GM04504 (cell line): Measurements from ENCODE around the gene SFXN5.

ENCODE experiments used
- DNase-seq: peaks from one replicate; pipeline ENCODE4 v3.0.0-alpha.2; 2012; ENCODE audit warnings: low read depth

Gene SFXN5

DNA sequence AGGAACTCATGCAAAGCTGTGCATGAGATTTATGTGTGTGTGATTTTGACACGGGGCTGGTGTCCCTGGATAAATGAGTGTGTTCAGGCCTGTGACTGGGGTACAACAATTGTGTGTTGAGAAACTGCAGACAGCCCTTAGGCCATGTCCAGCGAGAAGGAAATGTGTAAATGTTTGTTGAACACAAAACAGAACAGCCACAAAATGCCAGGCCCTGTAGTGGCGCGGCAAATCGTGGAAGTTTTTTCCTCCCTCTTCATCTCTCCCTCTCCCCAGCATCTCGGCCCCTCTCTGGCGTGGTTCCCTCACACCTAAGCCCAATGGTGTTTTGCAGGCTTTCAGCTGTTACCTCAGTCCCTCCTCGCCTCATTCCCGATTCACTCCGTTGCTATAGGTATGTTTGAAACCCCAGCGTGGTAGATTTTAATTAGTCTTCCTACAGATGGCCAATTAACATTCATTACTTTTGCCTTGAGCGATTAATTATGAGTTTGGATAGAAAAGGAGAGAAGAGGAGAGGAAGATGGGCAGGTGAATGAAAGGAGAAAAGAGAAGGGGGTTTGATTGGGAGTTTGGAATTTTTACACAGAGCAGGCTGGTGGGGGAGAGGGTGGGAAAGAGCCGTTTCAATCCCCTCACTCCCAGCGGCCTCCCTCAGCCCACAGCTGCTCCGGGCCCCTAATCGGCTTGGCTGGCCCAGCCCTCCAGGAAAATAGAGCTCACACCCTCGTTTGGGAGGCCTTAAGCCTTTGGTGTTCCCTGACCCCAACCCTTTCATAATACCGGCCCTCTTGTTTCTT, 173.5 kb downstream of the SFXN5 start:
- DNase-seq: no peak

- no peak for DNase-seq
Measured at GRCh38 chr2:72896446-72896845, 175.1 kb downstream of the SFXN5 start.

DNA sequence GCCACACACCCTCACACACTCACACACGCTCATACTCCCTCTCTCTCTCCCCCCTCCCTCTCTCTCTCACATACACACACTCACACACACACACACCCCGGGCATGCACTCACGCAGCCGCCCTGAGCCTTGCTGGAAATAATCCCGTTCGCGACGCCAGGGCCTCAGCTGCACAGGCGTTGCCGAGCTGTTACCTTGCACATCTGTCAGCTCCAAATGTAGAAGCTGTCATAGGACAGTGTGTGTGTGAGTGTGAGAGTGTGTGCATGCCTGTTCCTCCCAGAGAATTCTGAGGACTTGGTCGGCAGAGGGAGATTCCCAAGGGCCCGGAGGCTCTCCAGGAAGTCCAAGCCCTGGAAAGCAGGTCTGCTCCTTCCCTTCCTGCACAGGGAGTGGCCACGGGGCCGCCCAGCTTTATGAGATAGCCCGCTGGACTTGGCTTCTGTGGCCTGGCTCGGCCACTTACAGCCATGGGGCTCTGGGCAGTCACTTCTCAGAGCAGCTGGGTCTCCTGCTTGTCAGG, 175.7 kb downstream of the SFXN5 start:
- DNase-seq: no peak

DNA sequence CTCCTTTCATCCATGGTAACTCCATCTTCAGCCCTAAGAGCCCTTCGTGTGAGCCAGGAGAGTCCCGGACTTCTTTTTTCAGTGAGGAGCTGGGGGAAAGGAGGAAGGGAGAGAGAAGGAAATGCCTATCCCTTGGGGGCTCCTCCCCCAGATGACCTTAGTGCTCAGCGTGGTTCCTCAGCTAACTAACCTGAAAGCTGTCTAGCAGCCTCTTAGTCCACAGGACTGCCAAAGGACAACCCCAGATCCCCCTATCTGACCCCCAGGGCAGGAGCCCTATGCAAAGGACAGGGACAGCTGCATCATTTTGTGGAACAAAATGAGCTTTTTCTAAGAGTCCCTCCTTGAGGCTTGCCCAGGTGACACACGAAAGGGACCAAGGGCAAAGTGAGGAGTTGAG, 176.4 kb downstream of the SFXN5 start:
- DNase-seq: no peak

GRCh38 chr2:72894514-72894913, 177.0 kb downstream of the SFXN5 start:
- DNase-seq: no peak

GRCh38 chr2:72893594-72894319, 177.8 kb downstream of the SFXN5 start:
- DNase-seq: peak; percentile 22

DNA sequence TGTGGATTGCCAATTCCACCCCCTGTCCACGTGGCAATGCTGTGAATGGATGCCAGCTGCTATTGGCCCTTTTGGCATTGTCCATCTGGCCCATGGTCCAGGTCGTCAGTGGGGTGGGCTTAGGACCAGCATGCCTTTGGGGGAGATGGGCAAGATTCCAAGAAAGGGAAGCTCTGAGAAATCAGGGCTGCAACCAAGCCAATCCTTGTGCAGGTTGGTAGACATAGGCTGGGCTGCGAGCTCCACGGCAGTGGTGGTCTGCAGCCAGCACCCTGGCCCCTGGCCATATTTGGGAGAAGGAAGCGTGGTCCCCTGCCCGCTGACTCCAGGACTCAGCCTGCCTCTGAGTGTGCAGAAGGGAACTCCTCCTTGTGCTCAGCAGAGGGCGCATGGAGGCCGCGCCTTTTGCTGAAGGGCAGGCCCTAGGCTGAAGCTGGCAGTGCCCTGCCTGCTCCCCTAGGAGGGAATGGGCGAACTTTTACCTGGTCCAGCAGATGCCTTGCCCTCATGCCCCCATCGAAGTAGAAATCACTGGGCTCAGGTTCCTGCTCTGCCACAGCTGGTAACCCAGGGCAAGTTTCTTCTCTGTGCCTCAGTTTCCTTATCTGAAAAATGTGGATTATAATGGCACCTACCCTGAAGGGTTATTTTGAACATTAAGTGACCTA, 178.9 kb downstream of the SFXN5 start:
- peak; percentile 34 for DNase-seq
